Astrocyte (in vitro differentiated cells and primary cell): ENCODE results near the gene SFMBT2. TPM values are rescaled to one million over a fixed set of nuclear protein-coding genes. Genes with fewer than 3 reads are reported as not detected.

ENCODE experiments used
- DNase-seq: peaks from one replicate; pipeline ENCODE4 v3.0.0-alpha.2; 2010; ENCODE audit warnings: low read depth
- FAIRE-seq: peaks from 2 replicates; lab custom pipeline; 2011; peaks lifted over from hg19 to GRCh38; lab: Jason Lieb, UNC
- H2AFZ ChIP-seq: 2 replicates; pipeline ENCODE4 v1.6.0; 2012; ENCODE audit warnings: low read depth, low read length, inconsistent platforms
- H3K27ac ChIP-seq: 2 replicates; pipeline ENCODE4 v1.5.1; 2011; ENCODE audit warnings: low read depth, low read length, inconsistent platforms
- H3K27me3 ChIP-seq: 2 replicates; pipeline ENCODE4 v1.6.0; 2011; ENCODE audit warnings: low read length, inconsistent platforms; ENCODE audit not compliant: insufficient read depth
- H3K36me3 ChIP-seq: 2 replicates; pipeline ENCODE4 v1.5.1; 2011; ENCODE audit warnings: low read length, inconsistent platforms; ENCODE audit not compliant: insufficient read depth
- H3K4me1 ChIP-seq: 2 replicates; pipeline ENCODE4 v1.5.1; 2011; ENCODE audit warnings: low read length, inconsistent platforms; ENCODE audit not compliant: insufficient read depth
- H3K4me2 ChIP-seq: 2 replicates; pipeline ENCODE4 v1.6.0; 2012; ENCODE audit warnings: low read length, inconsistent platforms
- H3K4me3 ChIP-seq: 2 replicates; pipeline ENCODE4 v1.5.1; 2011; ENCODE audit warnings: low read depth, mild to moderate bottlenecking, low read length, inconsistent platforms; ENCODE audit not compliant: insufficient read depth
- H3K79me2 ChIP-seq: 2 replicates; pipeline ENCODE4 v1.6.0; 2012; ENCODE audit warnings: mild to moderate bottlenecking, low read length, inconsistent platforms; ENCODE audit not compliant: insufficient read depth
- H3K9ac ChIP-seq: 2 replicates; pipeline ENCODE4 v1.6.0; 2012; ENCODE audit warnings: mild to moderate bottlenecking, low read length, inconsistent platforms
- H3K9me3 ChIP-seq: 2 replicates; pipeline ENCODE4 v1.5.1; 2012; ENCODE audit warnings: low read depth, mild to moderate bottlenecking, low read length, inconsistent platforms; ENCODE audit not compliant: insufficient read depth
- H4K20me1 ChIP-seq: 2 replicates; pipeline ENCODE4 v1.6.0; 2012; ENCODE audit warnings: low read length, inconsistent platforms; ENCODE audit not compliant: insufficient read depth
- H3K27ac Mint-ChIP-seq: one replicate; pipeline ENCODE4 v1.8.0; 2021; ENCODE audit warnings: mild to moderate bottlenecking, mixed read lengths; ENCODE audit not compliant: unreplicated experiment
- H3K27me3 Mint-ChIP-seq: one replicate; pipeline ENCODE4 v1.8.0; 2021; ENCODE audit warnings: low read depth, mixed read lengths; ENCODE audit not compliant: unreplicated experiment
- H3K36me3 Mint-ChIP-seq: one replicate; pipeline ENCODE4 v1.8.0; 2021; ENCODE audit warnings: low read depth, mixed read lengths; ENCODE audit not compliant: unreplicated experiment
- H3K4me1 Mint-ChIP-seq: one replicate; pipeline ENCODE4 v1.8.0; 2021; ENCODE audit warnings: low read depth, mixed read lengths; ENCODE audit not compliant: unreplicated experiment
- H3K4me3 Mint-ChIP-seq: one replicate; pipeline ENCODE4 v1.8.0; 2021; ENCODE audit warnings: mild to moderate bottlenecking, moderate library complexity, mixed read lengths; ENCODE audit not compliant: unreplicated experiment
- H3K9me3 Mint-ChIP-seq: one replicate; pipeline ENCODE4 v1.8.0; 2021; ENCODE audit warnings: mild to moderate bottlenecking, mixed read lengths; ENCODE audit not compliant: unreplicated experiment
- EZH2 ChIP-seq: IDR thresholded peaks from 2 replicates; pipeline ENCODE4 v1.6.1; 2012; ENCODE audit warnings: mild to moderate bottlenecking, low read length, inconsistent platforms; ENCODE audit not compliant: insufficient read depth
- total RNA-seq: library from RNA; stranded (reverse); gene quantifications from 2 replicates; pipeline ENCODE4 v1.2.1, GENCODE V29; 2021
- TF ChIP-seq, protein P1 (sequence below): IDR thresholded peaks from 2 replicates; pipeline ENCODE4 v1.5.1; 2011; ENCODE audit warnings: low read depth, mild to moderate bottlenecking, inconsistent platforms, low read length, moderate library complexity; ENCODE audit not compliant: insufficient read depth

SFMBT2 gene
- total RNA-seq, 1 donor from 2014 or later, result 3.9 TPM

DNA sequence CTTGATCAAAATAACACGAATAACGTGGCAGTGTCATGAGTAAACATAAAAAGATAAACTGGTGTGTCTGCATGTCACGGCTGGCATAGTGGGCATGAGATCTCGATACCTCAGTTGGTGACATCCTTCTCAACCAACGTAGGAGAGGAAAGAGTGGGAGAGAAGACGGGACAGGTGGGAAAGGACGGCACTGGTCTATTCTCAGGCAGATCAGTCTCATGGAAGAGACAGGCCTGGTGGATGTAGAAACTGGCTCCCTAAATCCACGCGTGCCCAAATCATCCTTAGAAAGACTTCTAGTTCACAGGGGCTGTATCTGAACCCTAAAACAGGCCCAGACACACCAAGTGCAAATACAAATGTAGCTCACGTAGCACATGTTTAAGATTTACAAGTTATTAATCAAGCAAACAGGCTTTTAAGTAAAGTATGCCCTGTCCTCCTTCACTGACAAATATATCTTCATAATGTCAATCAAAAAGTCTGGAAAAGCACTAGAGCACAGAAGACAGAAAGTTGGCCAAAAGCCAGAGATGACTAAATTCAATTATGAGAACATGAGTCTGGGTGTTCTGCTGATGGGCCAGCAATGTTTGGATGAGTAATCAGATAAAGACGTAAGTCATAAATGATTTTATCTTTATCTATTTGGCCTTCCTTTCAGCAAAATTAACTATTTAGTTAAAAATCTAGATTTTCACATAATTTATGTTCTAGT is 56.3 kb downstream of the SFMBT2 start:
- no peaks in the 10 kb centered on the region for H3K4me1 ChIP-seq
- H3K27ac ChIP-seq, result no peak overlapping the region
- no peaks in the 10 kb centered on the region for H3K36me3 ChIP-seq
- H3K9ac ChIP-seq, result no peak overlapping the region
- Mint-ChIP-seq H3K27ac (peak overlapping the region; percentile 37), H3K9me3 (peaks cover 6% of the 10 kb centered on the region), H3K27me3 (no peaks in the 10 kb centered on the region), H3K36me3 (peaks cover 9% of the 10 kb centered on the region), H3K4me1 (peaks cover 12% of the 10 kb centered on the region), H3K4me3 (no peak overlapping the region)
- H3K27me3 ChIP-seq, result no peaks in the 10 kb centered on the region
- FAIRE-seq (no peak), DNase-seq (peak; percentile 69)
- TF ChIP-seq, protein P1, sequence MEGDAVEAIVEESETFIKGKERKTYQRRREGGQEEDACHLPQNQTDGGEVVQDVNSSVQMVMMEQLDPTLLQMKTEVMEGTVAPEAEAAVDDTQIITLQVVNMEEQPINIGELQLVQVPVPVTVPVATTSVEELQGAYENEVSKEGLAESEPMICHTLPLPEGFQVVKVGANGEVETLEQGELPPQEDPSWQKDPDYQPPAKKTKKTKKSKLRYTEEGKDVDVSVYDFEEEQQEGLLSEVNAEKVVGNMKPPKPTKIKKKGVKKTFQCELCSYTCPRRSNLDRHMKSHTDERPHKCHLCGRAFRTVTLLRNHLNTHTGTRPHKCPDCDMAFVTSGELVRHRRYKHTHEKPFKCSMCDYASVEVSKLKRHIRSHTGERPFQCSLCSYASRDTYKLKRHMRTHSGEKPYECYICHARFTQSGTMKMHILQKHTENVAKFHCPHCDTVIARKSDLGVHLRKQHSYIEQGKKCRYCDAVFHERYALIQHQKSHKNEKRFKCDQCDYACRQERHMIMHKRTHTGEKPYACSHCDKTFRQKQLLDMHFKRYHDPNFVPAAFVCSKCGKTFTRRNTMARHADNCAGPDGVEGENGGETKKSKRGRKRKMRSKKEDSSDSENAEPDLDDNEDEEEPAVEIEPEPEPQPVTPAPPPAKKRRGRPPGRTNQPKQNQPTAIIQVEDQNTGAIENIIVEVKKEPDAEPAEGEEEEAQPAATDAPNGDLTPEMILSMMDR, result no peak
- no peak for TF ChIP-seq EZH2
- H3K79me2 ChIP-seq, result no peaks in the 10 kb centered on the region
- H3K4me3 ChIP-seq, result no peak overlapping the region
- H4K20me1 ChIP-seq, result no peaks in the 10 kb centered on the region
- no peak overlapping the region for H3K4me2 ChIP-seq
- H2AFZ ChIP-seq, result no peak overlapping the region
- peaks cover 3% of the 10 kb centered on the region for H3K9me3 ChIP-seq

DNA sequence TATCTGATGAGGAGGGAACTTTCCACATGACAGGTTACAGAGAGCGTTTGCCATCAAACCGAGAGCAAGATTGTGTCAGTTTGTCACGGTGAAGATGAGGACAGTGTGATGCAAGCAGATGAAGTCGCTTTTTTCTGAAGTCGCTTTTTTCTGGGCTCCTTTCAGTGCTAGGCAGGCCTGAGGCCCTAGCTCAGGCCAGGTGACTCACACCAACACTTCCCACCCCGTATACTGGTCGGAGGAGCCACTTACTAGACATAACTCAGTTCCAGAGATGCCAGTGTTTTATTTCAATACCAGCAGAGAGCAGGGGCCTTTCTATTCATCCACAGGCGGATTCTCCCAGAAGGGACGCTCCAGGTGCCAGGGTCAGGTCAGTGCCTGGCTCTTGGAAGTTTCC is 58.9 kb downstream of the SFMBT2 start:
- H3K9me3 ChIP-seq, result no peaks in the 10 kb centered on the region
- peak overlapping the region; percentile 50 for H3K27ac Mint-ChIP-seq
- no peaks in the 10 kb centered on the region for H3K79me2 ChIP-seq
- no peak overlapping the region for H2AFZ ChIP-seq
- peaks cover 6% of the 10 kb centered on the region for H3K36me3 Mint-ChIP-seq
- no peak overlapping the region for H3K4me2 ChIP-seq
- no peaks in the 10 kb centered on the region for H3K27me3 Mint-ChIP-seq
- FAIRE-seq, result no peak
- H3K4me1 ChIP-seq, result no peaks in the 10 kb centered on the region
- H3K9ac ChIP-seq, result no peak overlapping the region
- DNase-seq, result no peak
- TF ChIP-seq, protein P1, result no peak
- TF ChIP-seq EZH2, result no peak
- H3K4me1 Mint-ChIP-seq, result peaks cover 12% of the 10 kb centered on the region
- no peaks in the 10 kb centered on the region for H3K36me3 ChIP-seq
- H3K4me3 ChIP-seq, result no peak overlapping the region
- no peaks in the 10 kb centered on the region for H4K20me1 ChIP-seq
- H3K27me3 ChIP-seq, result no peaks in the 10 kb centered on the region
- H3K9me3 Mint-ChIP-seq, result peaks cover 3% of the 10 kb centered on the region
- no peak overlapping the region for H3K27ac ChIP-seq
- no peak overlapping the region for H3K4me3 Mint-ChIP-seq

DNA sequence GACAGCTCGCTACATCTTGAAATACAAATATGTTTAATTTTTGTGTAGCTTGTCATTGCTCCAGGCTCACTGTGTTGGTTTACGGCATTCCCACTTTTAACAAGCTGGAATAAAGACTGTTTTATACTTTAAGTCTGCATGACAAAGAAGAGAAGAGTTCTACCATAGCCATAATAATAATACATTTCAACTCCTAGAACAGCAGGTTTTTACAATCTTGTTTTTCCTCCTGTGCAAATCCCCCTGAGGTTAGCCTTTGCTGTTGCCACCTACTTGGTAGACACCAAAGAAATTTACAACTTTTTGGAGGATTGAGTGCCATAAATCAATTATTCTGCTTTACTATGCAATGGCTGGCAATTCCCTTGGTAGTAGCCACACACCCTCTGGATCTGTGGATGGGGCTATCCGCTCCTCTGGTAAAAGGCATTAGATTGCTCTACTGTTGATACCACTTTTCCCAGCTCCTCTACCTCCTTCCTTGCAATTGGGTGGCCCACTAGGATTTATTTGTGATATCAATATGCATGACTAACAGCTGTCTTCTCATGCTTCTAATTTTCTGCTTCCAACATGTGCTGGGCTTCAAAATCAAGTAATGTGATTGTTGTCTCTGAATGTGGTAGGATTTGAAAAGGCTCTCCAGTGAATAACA is 60.2 kb downstream of the SFMBT2 start:
- Histone ChIP-seq H3K9me3 (no peaks in the 10 kb centered on the region), H3K27me3 (no peaks in the 10 kb centered on the region), H3K27ac (no peak overlapping the region), H3K79me2 (no peaks in the 10 kb centered on the region), H3K4me3 (no peak overlapping the region), H2AFZ (no peak overlapping the region), H3K36me3 (no peaks in the 10 kb centered on the region), H3K4me1 (no peaks in the 10 kb centered on the region), H3K9ac (no peak overlapping the region), H4K20me1 (no peaks in the 10 kb centered on the region), H3K4me2 (no peak overlapping the region)
- H3K4me1 Mint-ChIP-seq, result peaks cover 12% of the 10 kb centered on the region
- peaks cover 3% of the 10 kb centered on the region for H3K9me3 Mint-ChIP-seq
- no peak overlapping the region for H3K27ac Mint-ChIP-seq
- DNase-seq (no peak), FAIRE-seq (no peak)
- H3K27me3 Mint-ChIP-seq, result no peaks in the 10 kb centered on the region
- no peak overlapping the region for H3K4me3 Mint-ChIP-seq
- peaks cover 3% of the 10 kb centered on the region for H3K36me3 Mint-ChIP-seq
- no peak for TF ChIP-seq EZH2
- TF ChIP-seq, protein P1, result no peak
